ENCODE measurements around the gene POU2F2.
A peak's percentile ranks its signal among the peaks of the same experiment; 100 is the strongest.
"Not testable (repeated sequence)": the region's sequence is repeated elsewhere in the genome, so short reads cannot be mapped to it uniquely, and the experiment has no call there.

POU2F2 gene

GRCh38 chr19:42105368-42105767 is 26.9 kb downstream of the POU2F2 start:
- H3K4me3 ChIP-seq (ENCODE audit: control insufficient read depth, low read depth, low read length): no peak overlapping the region
- peak; percentile 43 for DNase-seq (ENCODE audit: low read depth)
- TF ChIP-seq, protein P1, sequence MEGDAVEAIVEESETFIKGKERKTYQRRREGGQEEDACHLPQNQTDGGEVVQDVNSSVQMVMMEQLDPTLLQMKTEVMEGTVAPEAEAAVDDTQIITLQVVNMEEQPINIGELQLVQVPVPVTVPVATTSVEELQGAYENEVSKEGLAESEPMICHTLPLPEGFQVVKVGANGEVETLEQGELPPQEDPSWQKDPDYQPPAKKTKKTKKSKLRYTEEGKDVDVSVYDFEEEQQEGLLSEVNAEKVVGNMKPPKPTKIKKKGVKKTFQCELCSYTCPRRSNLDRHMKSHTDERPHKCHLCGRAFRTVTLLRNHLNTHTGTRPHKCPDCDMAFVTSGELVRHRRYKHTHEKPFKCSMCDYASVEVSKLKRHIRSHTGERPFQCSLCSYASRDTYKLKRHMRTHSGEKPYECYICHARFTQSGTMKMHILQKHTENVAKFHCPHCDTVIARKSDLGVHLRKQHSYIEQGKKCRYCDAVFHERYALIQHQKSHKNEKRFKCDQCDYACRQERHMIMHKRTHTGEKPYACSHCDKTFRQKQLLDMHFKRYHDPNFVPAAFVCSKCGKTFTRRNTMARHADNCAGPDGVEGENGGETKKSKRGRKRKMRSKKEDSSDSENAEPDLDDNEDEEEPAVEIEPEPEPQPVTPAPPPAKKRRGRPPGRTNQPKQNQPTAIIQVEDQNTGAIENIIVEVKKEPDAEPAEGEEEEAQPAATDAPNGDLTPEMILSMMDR (conservative IDR thresholded peaks at IDR 0.05; ENCODE audit: control insufficient read depth, insufficient read depth, low read depth, low read length): no peak

- TF ChIP-seq, protein P1 (conservative IDR thresholded peaks at IDR 0.05; ENCODE audit: control insufficient read depth, insufficient read depth, low read depth, low read length): no peak
- H3K4me3 ChIP-seq (ENCODE audit: control insufficient read depth, low read depth, low read length): no peak overlapping the region
- no peak for DNase-seq (ENCODE audit: low read depth)
Observed at GRCh38 chr19:42102877-42103276, 29.4 kb downstream of the POU2F2 start.

GRCh38 chr19:42100241-42100640 is 32.0 kb downstream of the POU2F2 start:
- H3K4me3 ChIP-seq (ENCODE audit: control insufficient read depth, low read depth, low read length); DNase-seq (ENCODE audit: low read depth): not testable (repeated sequence)

- TF ChIP-seq, protein P1 (conservative IDR thresholded peaks at IDR 0.05; ENCODE audit: control insufficient read depth, insufficient read depth, low read depth, low read length): no peak
- DNase-seq (ENCODE audit: low read depth): no peak
- no peak overlapping the region for H3K4me3 ChIP-seq (ENCODE audit: control insufficient read depth, low read depth, low read length)
Observed at GRCh38 chr19:42099336-42099925, 32.8 kb downstream of the POU2F2 start.

DNA sequence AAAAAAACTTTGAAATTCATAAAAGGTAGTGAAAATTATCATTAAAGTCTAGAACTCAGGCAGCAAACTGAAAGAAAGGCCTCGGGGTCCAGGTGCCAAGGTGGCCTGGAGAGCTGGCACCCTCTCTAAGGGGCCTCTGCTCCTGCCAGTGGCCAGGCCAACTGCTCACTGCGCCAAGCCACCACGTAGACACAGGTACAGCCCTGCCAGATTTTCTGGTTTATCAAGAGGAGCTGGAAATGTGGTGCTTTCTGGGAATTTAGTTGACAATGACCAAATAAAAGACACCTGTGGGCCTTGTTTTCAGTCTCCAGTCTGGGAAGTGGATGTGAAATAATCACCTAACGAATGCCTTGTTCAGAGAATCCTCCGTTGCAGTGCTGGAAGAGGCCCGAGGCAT is 33.5 kb downstream of the POU2F2 start:
- TF ChIP-seq, protein P1 (conservative IDR thresholded peaks at IDR 0.05; ENCODE audit: control insufficient read depth, insufficient read depth, low read depth, low read length): no peak
- H3K4me3 ChIP-seq (ENCODE audit: control insufficient read depth, low read depth, low read length): no peak overlapping the region
- DNase-seq (ENCODE audit: low read depth): no peak

GRCh38 chr19:42097461-42097860 is 34.8 kb downstream of the POU2F2 start:
- TF ChIP-seq, protein P1 (conservative IDR thresholded peaks at IDR 0.05; ENCODE audit: control insufficient read depth, insufficient read depth, low read depth, low read length): no peak
- DNase-seq (ENCODE audit: low read depth): no peak

GRCh38 chr19:42096255-42096837 is 35.9 kb downstream of the POU2F2 start:
- no peak overlapping the region for H3K4me3 ChIP-seq (ENCODE audit: control insufficient read depth, low read depth, low read length)
- no peak for DNase-seq (ENCODE audit: low read depth)
- TF ChIP-seq, protein P1 (conservative IDR thresholded peaks at IDR 0.05; ENCODE audit: control insufficient read depth, insufficient read depth, low read depth, low read length): no peak

More at GRCh38 chr19:42097461-42097860, 34.8 kb downstream of the POU2F2 start:
- no peak overlapping the region for H3K4me3 ChIP-seq (ENCODE audit: control insufficient read depth, low read depth, low read length)

Measured in fibroblast of mammary gland (primary cell).